Retinal pigment epithelial cell (primary cell): ENCODE results near the gene TOPAZ1.
A peak's percentile ranks its signal among the peaks of the same experiment; 100 is the strongest.

Experiments used
- DNase-seq: peaks from one replicate; pipeline ENCODE4 v3.0.0-alpha.2; 2010; ENCODE audit warnings: low read depth
- H3K4me3 ChIP-seq: 2 replicates; pipeline ENCODE4 v1.5.1; 2011; ENCODE audit warnings: mild to moderate bottlenecking, low read length, control low read depth, moderate library complexity
- TF ChIP-seq, protein P1 (sequence below): conservative IDR thresholded peaks from 2 replicates; pipeline ENCODE4 v1.5.1; 2011; ENCODE audit warnings: low read depth, low read length, control low read depth, inconsistent platforms

TOPAZ1 gene

DNA sequence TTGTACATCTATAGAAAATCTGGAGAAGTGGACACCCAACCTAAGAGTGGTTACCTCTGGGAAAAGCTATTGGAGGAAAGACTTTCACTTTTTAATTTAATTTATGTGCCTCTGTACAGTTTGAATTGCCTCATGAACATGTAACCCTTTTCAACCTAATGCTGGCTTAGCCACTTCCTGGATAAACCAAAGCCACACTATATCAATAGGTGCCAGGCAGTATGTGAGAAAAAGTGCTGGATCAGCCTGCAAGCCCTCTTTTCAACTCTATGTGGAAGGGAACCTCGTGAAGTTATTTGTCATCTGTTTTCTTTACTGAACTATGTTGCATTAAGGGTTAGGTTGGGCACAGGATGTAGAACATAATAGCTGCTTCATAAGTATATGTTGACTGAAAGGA lies 9.3 kb upstream of the TOPAZ1 start:
- TF ChIP-seq, protein P1, sequence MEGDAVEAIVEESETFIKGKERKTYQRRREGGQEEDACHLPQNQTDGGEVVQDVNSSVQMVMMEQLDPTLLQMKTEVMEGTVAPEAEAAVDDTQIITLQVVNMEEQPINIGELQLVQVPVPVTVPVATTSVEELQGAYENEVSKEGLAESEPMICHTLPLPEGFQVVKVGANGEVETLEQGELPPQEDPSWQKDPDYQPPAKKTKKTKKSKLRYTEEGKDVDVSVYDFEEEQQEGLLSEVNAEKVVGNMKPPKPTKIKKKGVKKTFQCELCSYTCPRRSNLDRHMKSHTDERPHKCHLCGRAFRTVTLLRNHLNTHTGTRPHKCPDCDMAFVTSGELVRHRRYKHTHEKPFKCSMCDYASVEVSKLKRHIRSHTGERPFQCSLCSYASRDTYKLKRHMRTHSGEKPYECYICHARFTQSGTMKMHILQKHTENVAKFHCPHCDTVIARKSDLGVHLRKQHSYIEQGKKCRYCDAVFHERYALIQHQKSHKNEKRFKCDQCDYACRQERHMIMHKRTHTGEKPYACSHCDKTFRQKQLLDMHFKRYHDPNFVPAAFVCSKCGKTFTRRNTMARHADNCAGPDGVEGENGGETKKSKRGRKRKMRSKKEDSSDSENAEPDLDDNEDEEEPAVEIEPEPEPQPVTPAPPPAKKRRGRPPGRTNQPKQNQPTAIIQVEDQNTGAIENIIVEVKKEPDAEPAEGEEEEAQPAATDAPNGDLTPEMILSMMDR = no peak

DNA sequence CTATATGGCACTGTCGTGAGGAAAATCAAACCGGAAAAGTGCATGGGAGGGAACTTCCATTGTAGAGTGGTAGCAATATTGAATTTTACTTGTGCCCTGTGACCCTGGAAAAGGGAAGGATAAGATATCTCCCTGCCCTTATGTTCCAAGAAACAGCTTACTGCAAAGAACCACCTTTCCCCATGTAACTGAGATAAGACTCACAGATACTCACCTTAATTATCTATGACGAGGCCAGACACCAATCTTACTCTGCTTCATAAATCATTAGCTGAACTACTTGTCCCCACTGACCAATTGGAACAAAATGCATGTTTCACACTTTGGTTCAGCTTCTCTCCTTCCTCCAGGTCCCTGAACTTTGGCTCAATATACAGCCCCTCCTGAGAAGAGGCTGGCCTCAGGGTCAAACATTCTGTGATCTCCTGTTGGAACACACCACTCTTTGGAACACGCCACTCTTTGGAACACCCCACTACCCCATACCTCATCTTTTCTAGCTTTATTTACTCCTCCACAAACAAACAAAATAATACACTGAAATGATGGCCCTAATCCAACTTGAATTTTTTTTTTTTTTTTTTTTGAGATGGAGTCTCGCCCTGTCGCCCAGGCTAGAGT lies 6.9 kb upstream of the TOPAZ1 start:
- TF ChIP-seq, protein P1 = no peak
- H3K4me3 ChIP-seq = no peak overlapping the region
- no peak for DNase-seq

More for the DNA sequence above, 9.3 kb upstream of the TOPAZ1 start:
- no peak overlapping the region for H3K4me3 ChIP-seq
- no peak for DNase-seq

DNA sequence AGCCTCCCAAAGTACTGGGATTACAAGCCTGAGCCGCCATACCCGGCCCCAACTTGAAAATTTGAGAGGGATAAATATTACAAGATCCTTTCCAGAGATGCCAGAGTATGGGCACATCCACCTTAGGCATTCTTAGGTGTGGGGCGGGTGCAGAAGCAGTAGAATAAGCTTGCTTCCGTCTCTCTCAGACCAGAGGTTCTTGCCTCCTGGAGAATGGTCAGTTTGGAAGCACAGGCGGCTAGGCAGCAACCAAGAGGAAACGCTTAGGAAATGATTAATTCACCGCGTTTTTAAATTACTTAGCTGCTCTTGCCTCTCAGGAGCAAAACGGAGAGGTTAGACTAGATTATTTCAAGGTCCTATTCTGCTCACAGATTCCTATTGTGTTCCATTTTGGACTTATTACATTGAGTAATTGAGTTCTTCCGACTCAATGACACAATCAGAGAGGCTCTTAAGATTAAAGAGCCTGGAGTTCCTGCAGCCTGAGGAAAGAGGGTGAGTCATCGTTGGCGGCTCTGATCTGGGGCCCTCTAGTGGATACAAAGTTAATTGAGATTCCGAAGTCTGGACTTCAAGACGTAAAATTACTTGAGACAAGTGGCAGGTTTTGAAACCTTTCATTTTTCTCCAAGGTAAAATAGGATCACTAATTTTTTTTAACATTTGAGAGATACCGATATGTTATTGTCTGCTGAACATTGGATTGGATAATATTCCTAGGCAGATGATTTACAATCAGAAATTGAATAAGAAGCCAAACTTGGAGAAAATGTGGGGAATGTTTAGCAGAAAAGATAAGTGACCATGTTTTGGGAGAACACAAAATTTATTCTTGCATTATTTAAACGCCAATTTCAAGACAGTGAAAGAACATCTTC lies 5.8 kb upstream of the TOPAZ1 start:
- TF ChIP-seq, protein P1 = peak; percentile 79
- H3K4me3 ChIP-seq = no peak overlapping the region
- DNase-seq = peak; percentile 75

DNA sequence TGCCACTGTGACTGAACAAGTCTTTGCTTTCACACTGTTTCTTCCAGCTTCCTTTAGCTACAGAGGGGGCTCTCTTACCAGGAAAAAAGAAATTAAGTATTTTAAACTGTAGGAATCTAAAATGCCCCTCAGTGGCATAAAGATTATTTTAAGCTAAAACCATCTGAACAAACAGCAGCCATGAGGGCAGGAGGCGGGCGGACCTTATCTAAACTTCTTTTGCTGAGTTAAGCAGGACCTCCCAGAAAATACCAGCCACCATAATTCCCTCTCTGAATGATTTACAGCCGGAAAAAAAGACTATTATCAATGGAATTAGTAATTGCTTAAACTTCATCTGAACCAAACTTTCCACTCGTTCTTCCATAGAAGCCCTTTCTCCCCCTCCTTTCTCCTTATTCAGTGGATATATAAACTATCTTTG lies 5.2 kb upstream of the TOPAZ1 start:
- no peak for DNase-seq
- no peak overlapping the region for H3K4me3 ChIP-seq
- TF ChIP-seq, protein P1 = no peak

DNA sequence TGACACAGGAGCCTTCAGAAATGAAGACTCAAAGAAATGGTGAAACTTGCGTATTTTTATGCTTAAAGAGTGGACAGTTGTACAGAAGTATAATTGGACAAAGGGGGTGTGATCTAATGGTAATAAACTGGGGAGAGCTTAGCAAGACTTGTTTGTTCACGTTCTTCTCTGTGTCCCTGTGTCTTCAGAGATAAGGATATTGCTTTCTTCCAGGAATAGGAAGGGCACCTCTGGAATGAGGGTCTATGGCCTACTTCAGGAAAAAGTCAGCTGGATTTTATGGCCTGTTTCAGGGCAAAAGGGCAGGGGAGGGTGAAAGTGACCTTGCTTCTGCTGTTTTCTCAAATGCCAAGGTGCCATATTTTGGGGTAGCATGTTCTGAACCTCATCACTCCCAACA lies 4.5 kb upstream of the TOPAZ1 start:
- TF ChIP-seq, protein P1 = no peak
- no peak for DNase-seq
- H3K4me3 ChIP-seq = no peak overlapping the region

DNA sequence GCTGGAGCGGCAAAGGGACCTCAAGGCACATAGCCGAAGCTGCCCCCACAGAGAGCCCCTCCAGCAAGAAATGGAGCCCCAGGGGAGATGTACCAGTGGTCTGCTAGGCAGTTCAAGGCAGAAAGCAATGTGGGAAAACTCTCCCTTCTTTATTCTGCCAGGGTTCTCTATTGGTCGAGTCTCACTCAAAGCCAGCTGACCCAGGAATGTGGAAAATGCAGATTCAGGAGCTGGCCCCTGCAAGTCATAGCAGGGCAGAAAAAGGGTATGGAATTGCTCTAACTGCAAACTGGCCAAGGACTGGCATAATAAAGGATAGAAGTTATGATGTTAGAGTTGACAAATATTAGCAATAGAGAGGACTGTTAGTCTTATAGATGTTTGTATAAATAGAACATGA lies 4.0 kb upstream of the TOPAZ1 start:
- TF ChIP-seq, protein P1 = no peak
- no peak overlapping the region for H3K4me3 ChIP-seq
- DNase-seq = no peak
